Vein endothelial cell (primary cell): Measurements from ENCODE around the gene ASB12. TPM values are rescaled to one million over a fixed set of nuclear protein-coding genes. Genes with fewer than 3 reads are reported as not detected.

Source experiments
- small RNA-seq: library from RNA; depleted of rRNA; stranded (forward); fragments of <200 nt; gene quantifications from one replicate; pipeline ENCODE3, GENCODE V24; 2012
- total RNA-seq: library from RNA; depleted of rRNA; stranded (reverse); fragments of >200 nt; gene quantifications from 2 replicates; pipeline ENCODE4 v1.2.3, GENCODE V29; 2012

The ASB12 gene, protein sequence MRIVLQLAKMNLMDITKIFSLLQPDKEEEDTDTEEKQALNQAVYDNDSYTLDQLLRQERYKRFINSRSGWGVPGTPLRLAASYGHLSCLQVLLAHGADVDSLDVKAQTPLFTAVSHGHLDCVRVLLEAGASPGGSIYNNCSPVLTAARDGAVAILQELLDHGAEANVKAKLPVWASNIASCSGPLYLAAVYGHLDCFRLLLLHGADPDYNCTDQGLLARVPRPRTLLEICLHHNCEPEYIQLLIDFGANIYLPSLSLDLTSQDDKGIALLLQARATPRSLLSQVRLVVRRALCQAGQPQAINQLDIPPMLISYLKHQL
- total RNA-seq, result not detected in 2 replicates

GRCh38 chrX:64230123-64230970 is at the start of gene ASB12:
TSS of gene ASB12 (minus strand) at chrX:64230607. CDS start at chrX:64225650, 4,957 bp downstream.

DNA sequence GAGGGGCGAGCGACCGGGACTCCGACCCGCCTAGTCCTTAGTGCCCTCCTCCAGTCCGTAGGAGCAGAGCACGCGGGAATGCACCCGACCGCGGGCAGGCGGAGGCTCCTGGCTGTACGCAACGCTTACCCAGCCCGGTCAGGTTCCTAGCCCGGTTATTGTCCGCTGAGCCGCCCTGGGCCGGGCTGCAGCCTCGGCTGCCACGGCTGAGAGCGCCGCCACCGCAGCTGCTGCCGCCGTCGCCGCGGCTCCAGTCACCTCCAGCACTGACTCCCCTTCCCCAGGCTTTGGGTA is 25.0 kb downstream of the ASB12 start, which contains the start of gene AMER1:
TSS of gene AMER1 (minus strand) at position 268 of the 294 bp plus-strand sequence. CDS start 12,422 bp downstream, outside the sequence.

Small RNA genes within 50 kb of the gene (small RNA-seq; reads per million reads assigned to genes)
- not detected for gene RN7SL799P

Other genes starting within 250 kb of the ASB12 start
- 2.4 and 2.9 TPM in 2 replicates for gene AMER1, start 24.9 kb downstream of the ASB12 start, total RNA-seq
- gene MTMR8, start 164.8 kb upstream of the ASB12 start, total RNA-seq, result 0.65 and 0.86 TPM in 2 replicates